B cell (primary cell): ENCODE results near the gene F12. TPM values are rescaled to one million over a fixed set of nuclear protein-coding genes. Genes with fewer than 3 reads are reported as not detected.

ENCODE experiments used
- ATAC-seq: fragments of 200-7000 bp; cut with Tn5 transposase; one replicate; pipeline ENCODE4 v1.10.0; 2021; ENCODE audit warnings: low read depth, mild to moderate bottlenecking, moderate number of reproducible peaks, moderate library complexity
- CTCF ChIA-PET: fragments of 350-600 bp; sonication (Branson Sonifier 250); formaldehyde crosslinking; loops from one replicate; lab custom pipeline; 2021; ENCODE audit warnings: antibody characterized with exemption, inconsistent platforms; lab: Charles Lee
- POLR2A ChIA-PET: fragments of 350-600 bp; sonication (Branson Sonifier 250); formaldehyde crosslinking; loops from one replicate; lab custom pipeline; 2021; ENCODE audit warnings: antibody characterized with exemption; lab: Charles Lee
- DNase-seq: peaks from one replicate; pipeline ENCODE4 v3.0.0; 2013
- H2AFZ ChIP-seq: 2 replicates; pipeline ENCODE4 v1.6.1; 2012; ENCODE audit warnings: mild to moderate bottlenecking, low read depth, low read length; ENCODE audit not compliant: insufficient read depth, poor library complexity, severe bottlenecking
- H3K27ac ChIP-seq, 2 donors: 1 replicate in 1 of 2; 2 replicates in 1 of 2; pipeline ENCODE4 v1.5.1; 2012 to 2013; ENCODE audit warnings: low read length in 2 of 2, mild to moderate bottlenecking in 2 of 2, moderate library complexity in 1 of 2
- H3K27me3 ChIP-seq, 4 experiments: fragments of 200-600 bp in 1 of 4; sonication (generic) in 1 of 4; replicated peaks in 1 of 4; 1 replicate in 2 of 4; 2 replicates in 2 of 4; pipeline versions ENCODE4 v1.6.1 to v1.7.0; 2013 to 2016; ENCODE audit warnings: low read length in 3 of 4, mild to moderate bottlenecking in 2 of 4, mixed read lengths in 1 of 4, moderate library complexity in 1 of 4; ENCODE audit not compliant: insufficient read depth in 4 of 4, control insufficient read depth in 3 of 4; ENCODE audit errors: control extremely low read depth in 1 of 4
- H3K36me3 ChIP-seq, 2 experiments: replicated peaks in 1 of 2; 1 replicate in 1 of 2; 2 replicates in 1 of 2; pipeline versions ENCODE4 v1.6.1 to v1.7.1; 2013; ENCODE audit warnings: low read length in 1 of 2; ENCODE audit not compliant: insufficient read depth in 2 of 2, control insufficient read depth in 1 of 2; ENCODE audit errors: control extremely low read depth in 1 of 2, extremely low read depth in 1 of 2
- H3K4me1 ChIP-seq, 2 donors: fragments of 200-600 bp in 1 of 2; sonication (generic) in 1 of 2; 1 replicate in 1 of 2; 2 replicates in 1 of 2; pipeline versions ENCODE4 v1.5.1 to v1.6.1; 2013 to 2017; ENCODE audit warnings: low read length in 2 of 2; ENCODE audit not compliant: control insufficient read depth in 2 of 2, insufficient read depth in 2 of 2
- H3K4me2 ChIP-seq: replicated peaks from 2 replicates; pipeline ENCODE3; 2012; ENCODE audit warnings: mild to moderate bottlenecking, low read depth, low read length; ENCODE audit not compliant: poor library complexity, severe bottlenecking
- H3K4me3 ChIP-seq, 5 experiments: fragments of 200-600 bp in 1 of 5; sonication (generic) in 1 of 5; 1 replicate in 3 of 5; 2 replicates in 2 of 5; pipeline versions ENCODE4 v1.5.1 to v1.7.0; 2011 to 2016; ENCODE audit warnings: low read length in 4 of 5, mild to moderate bottlenecking in 4 of 5, low read depth in 2 of 5, control low read depth in 1 of 5, moderate library complexity in 1 of 5; ENCODE audit not compliant: insufficient read depth in 1 of 5; ENCODE audit errors: control extremely low read depth in 1 of 5, extremely low read depth in 1 of 5
- H3K79me2 ChIP-seq: fragments of 200-600 bp; sonication (generic); one replicate; pipeline ENCODE4 v1.6.0; 2016; ENCODE audit warnings: low read length; ENCODE audit not compliant: control insufficient read depth, insufficient read depth
- H3K9ac ChIP-seq: fragments of 200-600 bp; sonication (generic); 2 replicates; pipeline ENCODE4 v1.6.1; 2017; ENCODE audit warnings: mild to moderate bottlenecking, low read length, moderate library complexity
- H3K9me3 ChIP-seq, 3 donors: one replicate each; pipeline versions ENCODE4 v1.6.1 to v1.7.1; 2013; ENCODE audit warnings: low read length in 2 of 3; ENCODE audit not compliant: control insufficient read depth in 2 of 3, insufficient read depth in 1 of 3; ENCODE audit errors: control extremely low read depth in 1 of 3
- H4K20me1 ChIP-seq: 2 replicates; pipeline ENCODE4 v1.6.0; 2012; ENCODE audit warnings: mild to moderate bottlenecking, low read length; ENCODE audit not compliant: insufficient read depth, control insufficient read depth, poor library complexity, severe bottlenecking
- H3K27ac Mint-ChIP-seq: one replicate; pipeline ENCODE4 v1.8.0; 2021; ENCODE audit warnings: mixed read lengths
- H3K27me3 Mint-ChIP-seq: one replicate; pipeline ENCODE4 v1.8.0; 2021; ENCODE audit warnings: mixed read lengths
- H3K4me1 Mint-ChIP-seq: one replicate; pipeline ENCODE4 v1.8.0; 2021; ENCODE audit warnings: mixed read lengths
- H3K4me3 Mint-ChIP-seq: one replicate; pipeline ENCODE4 v1.8.0; 2021; ENCODE audit warnings: mixed read lengths
- H3K9me3 Mint-ChIP-seq: one replicate; pipeline ENCODE4 v1.8.0; 2022; ENCODE audit warnings: mixed read lengths; ENCODE audit not compliant: insufficient read depth
- CTCF ChIP-seq: fragments of 200-600 bp; IDR thresholded peaks from one replicate; pipeline ENCODE4 v1.8.0; 2022; ENCODE audit warnings: antibody characterized with exemption, mild to moderate bottlenecking
- EZH2 ChIP-seq: IDR thresholded peaks from 2 replicates; pipeline ENCODE4 v1.6.1; 2012; ENCODE audit warnings: borderline replicate concordance, low read depth, mild to moderate bottlenecking, moderate library complexity, low read length; ENCODE audit not compliant: insufficient read depth, poor library complexity, severe bottlenecking
- WGBS: methylation state at CpG from one replicate; pipeline ENCODE4 v1.1.5; 2013; ENCODE audit warnings: missing lambda C conversion rate; ENCODE audit not compliant: insufficient coverage; 5-methylcytosine and 5-hydroxymethylcytosine counted together
- intact Hi-C: fragments of 100-400 bp; cut with micrococcal nuclease; formaldehyde crosslinking; loops from one replicate; pipeline ENCODE4 v1.10.0; 2022
- polyA plus RNA-seq: library from polyadenylated mRNA; depleted of rRNA; stranded (reverse); fragments of >200 nt; gene quantifications from 2 replicates; pipeline ENCODE4 v1.2.3, GENCODE V29; 2012
- total RNA-seq, 2 donors: library from RNA; stranded (reverse); fragments of 120-200 nt in 1 of 2; gene quantifications; 1 replicate in 1 of 2; 2 replicates in 1 of 2; pipeline versions ENCODE4 v1.2.3 to v1.2.4, GENCODE V29; 2013 to 2022

Gene F12
- total and polyA plus RNA-seq, 2 donors (not counting 1 experiment from before 2014, with no cell fraction given): 3.1 TPM; not detected in 1

- no peak overlapping the region for H3K9ac ChIP-seq
- H3K27me3 ChIP-seq: no peaks in the 10 kb centered on the region
- no peaks in the 10 kb centered on the region for H3K9me3 ChIP-seq
- no peak for DNase-seq
- H4K20me1 ChIP-seq: peaks cover 98% of the 10 kb centered on the region
- 100% methylated on average over 2 of the region's 4 CpGs for WGBS
- H3K4me2 ChIP-seq: no peak overlapping the region
- peak overlapping the region in 1 of 2 donors; percentile 19 for H3K27ac ChIP-seq
- Mint-ChIP-seq H3K4me3 (no peak overlapping the region), H3K27ac (peak overlapping the region; percentile 47), H3K9me3 (no peaks in the 10 kb centered on the region), H3K4me1 (peaks cover 22% of the 10 kb centered on the region), H3K27me3 (no peaks in the 10 kb centered on the region)
- CTCF ChIA-PET: interaction anchor here (0.7 to 21.3 kb wide), 5 partner anchors 8 to 50 kb away, joined by 3 to 628 read pairs (median 3); partner anchors contain the start of genes F12, GRK6 and PFN3
- POLR2A ChIA-PET: interaction anchor here (10.8 kb wide), 1 partner anchor 8 kb away, joined by 103 read pairs; no protein-coding TSS in a partner anchor
- H2AFZ ChIP-seq: no peak overlapping the region
- TF ChIP-seq EZH2: no peak
- no peak for TF ChIP-seq CTCF
- intact Hi-C loops: no loop called here
- no peak overlapping the region for H3K4me3 ChIP-seq
- peaks cover 1 to 14% of the 10 kb centered on the region in 2 donors for H3K4me1 ChIP-seq
- no peak for ATAC-seq
- peaks cover 29% of the 10 kb centered on the region for H3K79me2 ChIP-seq
- peaks cover 4 to 82% of the 10 kb centered on the region in 2 experiments for H3K36me3 ChIP-seq
Measured at GRCh38 chr5:177439518-177440053, 30.2 kb upstream of the F12 start.

GRCh38 chr5:177438468-177438867 lies 29.1 kb upstream of the F12 start:
- ATAC-seq (no peak), DNase-seq (no peak)
- no peak overlapping the region for H3K4me3 Mint-ChIP-seq
- no peaks in the 10 kb centered on the region for H3K9me3 Mint-ChIP-seq
- intact Hi-C loops: no loop called here
- peaks cover 39% of the 10 kb centered on the region for H3K79me2 ChIP-seq
- no peak overlapping the region for H3K27ac ChIP-seq
- WGBS: 98% methylated on average over 4 of the region's 10 CpGs
- POLR2A ChIA-PET: no interaction called here
- H3K36me3 ChIP-seq: peaks cover 4 to 90% of the 10 kb centered on the region in 2 experiments
- peaks cover 98% of the 10 kb centered on the region for H4K20me1 ChIP-seq
- TF ChIP-seq CTCF (no peak), EZH2 (no peak)
- no peaks in the 10 kb centered on the region for H3K9me3 ChIP-seq
- H3K4me1 ChIP-seq: peaks cover 0 to 19% of the 10 kb centered on the region in 2 donors
- no peak overlapping the region for H2AFZ ChIP-seq
- peak overlapping the region; percentile 44 for H3K27ac Mint-ChIP-seq
- H3K4me1 Mint-ChIP-seq: peaks cover 18% of the 10 kb centered on the region
- H3K4me3 ChIP-seq: no peak overlapping the region
- H3K27me3 Mint-ChIP-seq: no peaks in the 10 kb centered on the region
- CTCF ChIA-PET: interaction anchor here (1.2 to 21.3 kb wide), 3 partner anchors 9 to 33 kb away, joined by 3 to 628 read pairs (median 143); partner anchors contain the start of genes F12, GRK6 and PFN3
- no peak overlapping the region for H3K9ac ChIP-seq
- H3K4me2 ChIP-seq: no peak overlapping the region
- no peaks in the 10 kb centered on the region for H3K27me3 ChIP-seq
